ENCODE results near the gene NTSR1.

Gene NTSR1

DNA sequence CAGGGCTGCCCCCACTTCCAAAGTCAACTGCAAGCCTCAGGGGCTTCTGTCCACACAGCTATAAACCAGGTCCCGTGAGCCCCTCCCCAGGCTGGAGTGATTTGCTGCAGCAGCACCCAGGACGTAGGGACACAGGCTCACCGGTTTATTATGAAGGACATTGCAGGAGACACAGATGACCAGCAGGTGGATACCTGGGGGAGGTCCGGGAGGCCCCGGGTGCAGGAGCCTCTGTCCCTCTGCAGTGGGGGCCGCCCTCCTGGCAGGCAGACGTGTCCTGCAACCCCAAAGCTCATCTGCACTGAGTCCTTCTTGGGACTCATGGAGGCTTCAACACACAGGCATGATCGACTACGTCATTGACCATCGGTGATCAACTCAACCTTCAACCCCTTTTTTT is 14.5 kb upstream of the NTSR1 start:
- no peak for DNase-seq (ENCODE audit: low read depth in 2 of 2)

DNA sequence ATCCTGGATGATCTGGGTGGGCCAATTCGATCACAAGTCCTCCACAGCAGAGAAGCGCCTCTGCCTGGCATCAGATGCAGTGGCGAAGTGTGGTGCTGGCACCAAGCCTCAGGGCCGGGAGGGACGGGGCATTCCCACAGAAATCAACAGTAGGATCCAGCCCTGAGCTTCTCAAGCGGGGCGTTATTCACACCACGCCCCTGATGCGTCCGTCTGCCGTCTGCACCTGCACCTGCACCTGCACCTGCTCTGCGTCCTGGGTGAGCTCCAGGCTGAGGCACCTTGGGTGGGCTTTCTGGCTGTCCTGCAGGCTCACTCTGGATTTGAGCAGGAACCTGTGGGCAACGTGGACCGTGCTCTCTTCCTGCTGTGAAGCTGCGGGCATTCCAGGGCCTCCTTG is 13.8 kb upstream of the NTSR1 start:
- DNase-seq (ENCODE audit: low read depth in 2 of 2), result no peak

DNA sequence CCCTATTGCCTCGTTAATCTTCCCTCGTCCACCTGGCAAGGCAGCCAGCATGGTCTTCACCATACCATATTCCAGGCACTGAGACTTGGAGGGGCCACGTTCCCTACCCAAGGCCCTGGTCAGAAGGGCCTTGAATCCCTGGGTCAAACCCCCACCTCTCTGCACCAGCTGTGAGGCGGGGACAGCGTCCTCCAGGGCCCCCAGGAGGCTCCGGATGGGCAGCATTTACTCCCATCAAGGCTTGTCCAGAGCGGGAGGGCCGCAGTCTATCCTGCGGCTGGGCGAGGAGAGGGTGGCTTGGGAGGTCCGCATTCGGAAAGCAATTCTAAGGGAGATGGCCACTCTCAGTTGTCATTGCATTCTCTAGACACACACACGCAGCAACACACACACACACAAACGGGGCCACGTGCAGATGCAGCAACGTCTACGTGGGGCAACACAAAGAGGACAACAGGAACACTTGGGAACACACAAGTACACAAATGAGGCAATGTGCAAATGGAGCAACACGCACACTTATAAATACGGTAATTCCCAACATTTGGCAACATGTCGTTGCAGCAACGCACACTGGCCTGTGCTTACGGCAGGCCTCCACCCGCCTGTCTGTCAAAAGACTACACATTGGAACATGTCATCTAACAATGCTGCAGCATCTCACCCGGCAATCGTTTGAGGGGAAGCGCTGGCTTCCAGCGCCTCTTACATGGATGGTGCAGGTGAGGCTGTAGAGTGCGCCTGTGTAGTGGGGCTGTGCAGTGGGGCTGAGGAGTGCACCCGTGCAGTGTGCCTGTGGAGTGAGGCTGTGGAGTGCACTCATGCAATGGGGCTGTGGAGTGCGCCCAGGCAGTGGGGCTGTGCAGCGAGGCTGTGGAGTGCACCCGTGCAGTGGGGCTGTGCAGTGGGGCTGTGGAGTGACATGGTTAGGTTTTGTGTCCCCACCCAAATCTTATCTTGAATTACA is 12.9 kb upstream of the NTSR1 start:
- DNase-seq (ENCODE audit: low read depth in 2 of 2), result no peak

DNA sequence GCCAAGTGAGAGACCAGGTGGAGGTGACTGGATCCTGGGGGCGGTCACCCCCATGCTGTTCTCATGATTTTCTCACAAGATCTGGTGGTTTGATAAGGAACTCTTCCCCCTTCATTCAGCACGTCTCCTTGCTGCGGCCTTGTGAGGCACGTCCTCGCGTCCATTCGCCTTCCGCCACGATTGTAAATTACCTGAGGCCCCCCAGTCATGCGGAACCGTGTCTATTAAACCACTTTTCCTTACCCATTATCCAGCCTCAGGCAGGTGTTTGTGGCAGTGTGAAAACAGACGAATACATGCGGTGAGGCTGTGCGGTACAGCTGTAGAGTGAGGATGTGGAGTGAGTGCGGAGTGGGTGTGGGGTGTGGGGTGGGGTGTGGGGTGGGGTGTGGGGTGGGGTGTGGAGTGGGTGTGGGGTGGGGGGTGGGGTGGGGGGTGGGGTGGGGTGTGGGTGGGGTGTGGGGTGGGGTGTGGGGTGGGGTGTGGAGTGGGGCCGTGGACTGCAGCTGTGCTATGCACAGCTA is 12.1 kb upstream of the NTSR1 start:
- DNase-seq (ENCODE audit: low read depth in 2 of 2), result no peak

DNA sequence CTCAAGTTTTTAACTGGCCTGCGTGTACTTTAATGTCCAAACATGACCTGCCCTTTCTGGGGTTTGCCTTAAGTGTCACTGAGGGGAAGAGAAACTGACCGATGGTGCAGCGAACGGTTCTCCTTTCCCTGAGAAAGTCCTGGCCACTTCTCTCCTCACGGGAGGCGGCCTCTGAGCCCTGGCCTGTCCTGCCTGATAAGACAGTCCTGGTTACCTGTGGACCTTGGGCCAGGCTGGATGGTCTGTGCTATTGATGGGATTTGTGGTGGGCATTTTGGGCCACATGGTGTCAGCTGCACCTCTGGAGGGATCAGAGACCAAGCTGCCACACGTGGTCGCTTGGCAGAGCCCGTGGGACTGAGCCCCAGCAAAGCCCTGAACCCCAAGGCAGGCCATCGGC is 11.6 kb upstream of the NTSR1 start:
- no peak for DNase-seq (ENCODE audit: low read depth in 2 of 2)

DNA sequence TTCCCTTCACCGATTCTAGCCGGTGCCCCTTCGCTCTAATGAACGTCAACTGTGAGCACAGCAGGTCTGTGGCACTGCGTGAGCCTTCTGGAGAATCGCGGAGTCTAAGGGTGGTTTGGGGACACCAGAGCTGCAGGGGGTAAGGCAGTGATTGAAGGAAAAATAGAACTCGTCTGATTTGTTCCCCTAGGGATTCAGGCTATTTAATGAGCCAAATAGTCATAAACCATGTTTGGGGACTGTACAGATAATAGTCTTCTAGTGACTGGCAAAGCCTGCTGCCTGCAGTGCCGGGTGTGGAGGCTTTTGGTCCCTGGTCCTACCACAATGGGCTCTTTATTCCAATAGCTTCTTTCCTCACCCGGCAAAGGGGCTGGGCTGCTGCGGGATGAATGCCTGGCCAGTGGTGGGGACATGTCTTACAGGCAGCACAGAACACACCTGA is 11.1 kb upstream of the NTSR1 start:
- DNase-seq (ENCODE audit: low read depth in 2 of 2), result no peak

DNA sequence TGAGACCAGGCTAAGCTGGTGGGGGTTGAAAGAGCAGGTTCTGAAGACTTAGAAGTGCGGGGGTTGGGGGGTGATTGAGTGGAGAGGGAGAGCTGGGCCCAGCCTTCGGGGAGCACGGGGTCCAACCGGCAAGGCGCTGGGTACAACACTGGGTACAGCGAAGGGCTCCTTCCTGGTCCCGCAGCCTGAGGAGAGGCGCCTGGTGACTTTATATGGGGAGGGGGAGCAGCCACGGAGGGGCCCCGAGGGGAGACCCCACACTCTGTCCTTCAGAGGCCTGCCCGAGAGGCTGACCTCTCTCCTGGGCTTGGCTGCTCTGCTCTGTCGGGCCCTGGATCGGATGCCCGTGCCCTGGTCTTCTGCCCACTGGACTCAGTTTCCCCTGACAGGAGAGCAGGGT is 10.4 kb upstream of the NTSR1 start:
- DNase-seq (ENCODE audit: low read depth in 2 of 2), result no peak

DNA sequence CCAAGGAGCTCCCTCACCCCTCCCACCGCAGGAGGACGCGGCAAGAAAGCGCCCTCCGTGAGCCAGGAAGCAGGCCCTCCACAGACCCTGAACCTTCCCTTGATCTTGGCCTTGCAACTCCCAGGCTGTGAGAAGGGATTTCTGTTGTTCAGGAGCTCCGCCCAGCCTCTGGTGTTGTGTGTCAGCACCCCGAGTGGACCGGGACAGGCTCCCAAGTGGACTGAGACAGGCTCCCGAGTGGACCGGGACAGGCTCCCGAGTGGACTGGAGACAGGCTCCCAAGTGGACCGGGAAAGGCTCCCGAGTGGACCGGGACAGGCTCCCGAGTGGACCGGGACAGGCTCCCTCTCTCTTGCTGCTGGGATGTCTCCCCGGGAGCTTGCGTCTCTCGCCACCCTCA is 9.3 kb upstream of the NTSR1 start:
- DNase-seq (ENCODE audit: low read depth in 2 of 2), result no peak

DNA sequence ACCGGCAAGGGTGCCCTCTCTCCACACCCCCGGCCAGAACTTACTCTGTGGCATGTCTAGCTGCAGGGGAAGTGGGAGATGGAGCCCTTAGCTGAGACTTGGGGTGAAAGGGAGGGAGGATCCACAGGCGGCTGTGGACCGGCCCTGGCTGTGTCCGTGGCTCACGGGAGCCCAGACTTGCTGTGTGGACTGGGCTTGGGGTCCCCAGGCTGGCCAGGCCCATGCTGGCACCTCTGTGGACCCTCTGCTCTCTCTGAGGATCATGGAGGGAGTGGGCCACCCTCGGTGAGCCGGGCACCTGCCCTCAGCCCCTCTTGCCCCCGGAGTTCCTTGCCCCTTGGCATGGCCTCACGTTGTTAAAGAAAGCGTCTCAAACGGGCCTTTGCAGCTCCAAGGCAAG is 8.9 kb upstream of the NTSR1 start:
- no peak for DNase-seq (ENCODE audit: low read depth in 2 of 2)

DNA sequence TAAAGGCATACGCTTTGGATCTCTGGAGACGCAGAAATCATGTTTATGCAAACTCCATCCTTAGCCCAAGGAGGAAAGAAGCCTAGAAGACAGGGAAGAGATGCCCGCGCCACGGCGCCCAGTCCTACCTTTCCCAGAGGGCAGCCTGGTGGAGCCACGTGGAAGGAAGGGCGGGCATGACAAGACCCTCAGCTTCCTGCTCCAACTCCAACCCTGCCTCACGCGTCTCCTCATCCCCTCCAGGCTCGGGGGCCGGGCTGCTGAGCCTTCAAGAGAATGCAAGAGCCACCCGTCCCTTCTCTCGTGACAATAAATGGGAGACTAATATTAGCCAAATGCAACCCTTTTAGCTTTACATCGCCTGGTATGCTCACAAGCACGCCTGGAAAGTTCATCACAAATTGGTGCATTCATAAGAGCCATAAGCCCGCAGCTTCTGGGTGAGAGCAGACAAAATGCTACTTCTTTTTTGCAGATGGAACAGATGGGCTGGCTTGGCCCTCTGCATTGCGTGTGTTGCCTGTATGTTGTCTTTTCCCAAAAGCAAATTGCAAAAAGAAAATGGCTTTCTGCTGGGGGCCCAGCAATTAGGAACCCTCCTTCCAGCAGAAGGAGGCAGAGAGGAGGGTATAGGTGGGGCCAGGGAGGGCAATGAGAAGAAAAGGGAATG is 8.2 kb upstream of the NTSR1 start:
- no peak for DNase-seq (ENCODE audit: low read depth in 2 of 2)

DNA sequence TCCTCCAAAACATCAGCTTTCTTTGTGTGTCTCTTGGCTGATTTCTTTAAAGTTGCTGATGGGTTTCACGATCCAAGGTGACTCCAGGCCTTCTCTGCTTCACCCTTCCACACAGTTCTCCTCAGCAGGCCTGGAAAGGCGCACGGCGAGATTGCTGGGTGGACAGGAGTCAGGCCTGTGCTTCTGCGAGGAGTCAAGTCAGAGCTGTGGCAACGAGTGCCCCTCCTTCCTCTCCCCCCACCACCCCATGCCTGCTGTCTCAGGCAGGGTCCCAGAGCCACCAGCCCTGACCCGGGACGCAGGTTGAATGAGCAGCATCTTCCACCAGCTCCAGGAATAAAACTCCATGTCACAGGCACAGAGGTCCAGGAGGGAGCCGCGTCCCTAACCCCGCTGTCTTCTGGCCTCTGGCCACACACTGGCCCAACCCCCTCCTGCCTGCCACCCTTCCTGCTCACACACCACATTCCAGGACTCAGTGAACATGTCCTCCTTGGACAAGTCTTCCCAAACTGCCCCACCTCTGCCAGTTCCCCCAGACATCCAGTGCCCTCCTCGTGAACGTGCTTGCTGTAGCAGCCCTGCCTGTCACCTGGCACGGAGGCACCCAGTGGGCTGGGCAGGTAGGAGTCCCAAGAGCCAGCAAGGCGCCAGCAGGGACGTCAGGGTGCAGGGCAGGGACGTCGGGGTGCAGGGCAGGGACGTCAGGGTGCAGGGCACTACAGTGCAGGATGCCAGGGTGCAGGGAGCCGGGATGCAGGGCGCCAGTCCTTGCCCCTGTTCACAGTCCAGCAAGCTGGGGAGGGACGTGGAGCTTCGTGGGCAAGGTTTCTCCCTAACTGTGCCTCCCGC is 7.2 kb upstream of the NTSR1 start:
- DNase-seq (ENCODE audit: low read depth in 2 of 2), result no peak

DNA sequence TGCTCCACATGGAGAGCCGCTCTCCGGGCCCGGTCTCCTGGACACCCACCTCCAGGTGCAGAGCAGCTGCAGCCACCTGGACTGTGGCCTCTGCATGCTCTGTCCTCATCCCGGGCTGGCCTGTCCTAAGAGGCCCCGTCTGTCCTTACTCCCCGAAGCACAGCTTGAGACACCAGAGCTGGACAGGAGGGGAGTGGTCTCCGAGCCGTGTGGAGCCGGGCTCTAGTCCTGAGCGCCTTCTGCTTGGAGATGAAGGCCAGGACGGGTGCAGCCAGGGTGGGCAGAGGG is 6.7 kb upstream of the NTSR1 start:
- DNase-seq (ENCODE audit: low read depth in 2 of 2), result no peak

DNA sequence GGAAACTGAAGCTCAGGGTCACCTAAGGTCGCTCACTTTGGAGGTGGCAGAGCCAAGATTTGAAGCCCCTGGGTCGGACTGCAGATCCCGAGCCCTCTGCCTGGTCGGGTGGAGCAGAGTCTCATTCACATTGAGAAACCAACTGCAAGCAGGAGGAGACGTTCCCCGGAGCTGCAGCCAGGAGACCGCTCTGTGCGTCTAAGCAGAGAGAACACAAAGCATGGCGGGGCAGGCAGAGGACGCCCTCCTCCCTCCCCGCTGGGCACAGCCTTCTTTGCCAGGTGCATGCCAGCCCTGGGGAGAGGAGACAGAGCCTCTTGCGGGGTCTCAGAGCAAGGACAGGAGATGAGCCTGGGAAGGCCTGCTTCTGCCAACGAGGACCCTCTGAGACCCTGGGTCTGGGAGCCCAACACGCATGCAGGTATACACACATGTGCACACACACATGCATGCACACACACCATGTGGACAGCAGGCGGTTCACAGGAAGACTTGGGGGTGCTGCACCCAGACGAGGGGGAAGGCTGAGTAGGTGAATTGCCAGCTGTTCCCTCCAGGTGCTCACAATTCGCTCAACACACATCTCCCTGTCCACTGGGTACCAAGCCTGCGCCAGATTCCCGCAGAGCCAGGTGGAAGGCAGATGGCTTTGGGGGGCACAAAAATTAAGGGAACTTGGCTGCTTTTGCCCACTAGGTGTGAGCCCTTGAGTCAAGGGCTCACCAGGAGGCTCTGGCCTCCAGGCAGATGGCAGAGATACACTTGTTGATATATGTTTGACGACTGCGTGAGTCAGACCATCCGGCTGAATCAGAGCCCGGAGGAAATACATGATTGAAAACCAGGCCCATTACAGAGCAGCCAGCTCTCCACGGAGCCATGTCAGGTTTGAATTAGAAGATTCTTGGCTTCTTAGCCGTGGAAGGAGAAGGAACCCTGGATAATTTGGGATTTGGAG is 5.5 kb upstream of the NTSR1 start:
- DNase-seq (ENCODE audit: low read depth in 2 of 2), result no peak

DNA sequence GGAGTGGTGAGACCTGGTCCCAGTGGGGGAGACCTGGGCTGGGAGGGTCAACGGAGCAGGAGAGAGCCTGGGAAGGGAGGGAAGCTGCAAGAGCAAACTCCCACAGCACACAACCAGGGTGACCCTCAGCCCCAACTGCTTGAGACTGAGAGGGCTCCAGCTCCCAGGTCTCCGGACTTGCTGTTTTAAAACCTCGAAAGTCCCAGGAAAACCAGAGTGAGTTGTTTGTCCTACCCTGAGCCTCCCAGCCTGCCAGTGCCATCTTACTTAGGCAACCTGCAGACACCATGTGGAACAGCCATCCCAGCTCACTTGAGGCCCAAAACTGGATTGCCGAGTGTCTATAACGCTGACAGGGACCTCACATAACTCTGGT is 4.8 kb upstream of the NTSR1 start:
- no peak for DNase-seq (ENCODE audit: low read depth in 2 of 2)

DNA sequence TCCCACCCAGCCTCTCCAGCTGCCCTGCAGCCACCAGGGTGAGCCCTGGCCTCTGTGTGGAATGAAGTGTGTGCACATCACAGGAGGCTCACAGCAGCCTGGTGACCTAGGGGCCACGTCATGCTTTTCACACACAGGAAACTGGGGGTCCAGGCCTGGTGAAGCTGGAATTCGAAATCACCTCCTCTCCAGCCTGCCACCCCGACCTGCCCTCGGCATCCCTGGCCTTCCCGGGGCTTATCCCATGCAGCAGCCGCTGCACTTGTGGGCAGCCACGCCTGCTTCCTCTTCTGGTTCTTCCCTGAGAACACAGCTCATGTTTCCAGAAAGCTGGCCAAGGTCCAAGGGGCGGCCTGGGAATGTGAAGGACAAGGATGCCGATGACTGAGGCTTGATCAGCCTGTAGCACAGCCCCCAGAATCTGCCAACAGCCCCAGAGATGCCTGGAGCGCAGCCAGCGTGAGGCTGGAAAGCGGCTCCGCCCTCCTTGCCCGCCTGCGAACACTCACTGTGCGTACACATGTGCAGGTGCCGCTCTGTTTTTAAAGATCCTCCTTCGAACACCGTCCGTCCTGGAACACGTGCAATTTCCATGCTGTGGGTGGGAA is 4.2 kb upstream of the NTSR1 start:
- no peak for DNase-seq (ENCODE audit: low read depth in 2 of 2)

DNA sequence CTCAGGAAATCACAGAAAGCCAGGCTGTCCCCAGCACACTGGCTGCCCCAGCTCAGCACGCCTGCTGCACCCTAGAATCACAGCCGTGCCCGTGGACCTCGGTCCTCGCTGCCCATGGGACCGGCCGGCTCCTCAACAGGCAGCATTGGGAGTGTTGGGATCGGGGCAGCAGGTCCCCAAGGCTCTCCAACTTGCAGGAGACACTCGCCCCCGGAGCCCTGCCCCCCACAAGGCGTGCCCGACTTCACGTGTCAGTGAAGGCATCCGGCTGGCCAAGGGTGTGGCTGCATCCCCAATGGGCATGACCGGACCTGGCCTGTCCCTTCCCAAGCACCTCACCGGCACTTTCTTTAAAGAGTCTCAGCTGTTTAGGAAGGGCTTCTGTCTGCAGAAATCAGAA is 3.0 kb upstream of the NTSR1 start:
- DNase-seq (ENCODE audit: low read depth in 2 of 2), result no peak

DNA sequence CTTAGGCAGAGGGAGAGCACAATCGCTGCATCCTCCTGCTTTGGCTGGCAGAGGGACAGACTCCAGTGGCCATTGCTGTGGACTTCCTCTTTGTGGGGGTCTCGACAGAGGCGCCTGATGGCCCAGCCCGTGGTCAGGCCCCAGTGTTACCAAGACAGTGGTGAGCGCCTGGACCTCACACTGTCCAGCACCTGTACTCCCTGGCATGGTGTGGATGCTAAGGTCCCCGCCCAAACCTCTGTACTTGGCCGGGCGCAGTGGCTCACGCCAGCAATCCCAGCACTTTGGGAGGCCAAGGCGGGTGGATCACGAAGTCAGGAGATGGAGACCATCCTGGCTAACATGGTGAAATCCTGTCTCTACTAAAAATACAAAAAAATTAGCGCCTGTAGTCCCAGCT is 2.3 kb upstream of the NTSR1 start:
- DNase-seq (ENCODE audit: low read depth in 2 of 2), result no peak

DNA sequence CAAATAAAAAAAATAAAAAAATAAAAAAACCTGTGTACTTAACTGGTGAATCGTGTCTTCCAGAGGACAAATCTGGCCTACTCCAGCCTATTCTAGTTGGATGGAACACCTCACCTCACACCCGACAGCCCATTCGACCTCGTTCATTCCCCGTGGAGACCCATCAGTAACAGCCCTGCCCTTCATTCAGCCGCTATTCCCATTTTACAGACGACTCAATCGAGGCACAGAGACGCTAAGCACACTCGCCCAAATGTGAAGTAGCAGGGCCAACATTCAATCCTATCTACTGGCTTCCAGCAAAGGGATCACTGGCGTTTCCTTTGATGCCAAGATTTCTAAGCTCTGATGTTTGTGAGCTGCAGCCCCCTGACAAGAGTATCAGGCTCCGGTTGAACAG is 1.8 kb upstream of the NTSR1 start:
- no peak for DNase-seq (ENCODE audit: low read depth in 2 of 2)

DNA sequence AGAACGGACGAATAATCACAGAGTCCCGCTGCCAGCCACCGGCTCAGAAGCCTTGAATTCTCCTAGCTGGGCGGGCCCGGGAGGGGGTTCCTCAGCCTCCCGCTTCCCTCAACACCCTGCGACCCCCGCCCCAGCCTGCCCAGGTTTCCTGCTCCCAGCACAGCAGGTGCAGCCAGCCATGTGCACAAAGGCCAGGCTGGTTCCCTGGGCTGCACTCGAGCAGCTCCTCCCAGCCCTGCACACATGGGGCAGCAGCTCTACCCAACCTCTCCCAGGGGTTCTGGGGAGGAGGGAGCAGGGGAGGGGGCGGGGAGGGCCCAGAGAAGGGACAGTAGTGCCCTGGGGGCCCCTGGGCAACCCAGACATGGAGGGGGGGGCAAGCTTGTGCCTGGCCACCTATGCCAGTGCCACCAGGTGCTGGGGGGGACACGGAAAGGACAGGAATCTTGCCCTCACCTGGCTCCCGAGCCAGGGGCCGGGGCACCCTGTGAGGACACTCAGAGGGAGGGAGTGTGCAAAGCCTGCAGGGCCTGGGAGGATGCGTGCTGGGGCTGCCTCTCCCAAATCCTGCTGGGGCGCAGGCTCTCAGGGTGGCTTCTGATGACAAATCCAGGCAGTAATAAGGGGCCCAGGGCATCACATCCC is 1.2 kb upstream of the NTSR1 start:
- DNase-seq (ENCODE audit: low read depth in 2 of 2), result no peak

DNA sequence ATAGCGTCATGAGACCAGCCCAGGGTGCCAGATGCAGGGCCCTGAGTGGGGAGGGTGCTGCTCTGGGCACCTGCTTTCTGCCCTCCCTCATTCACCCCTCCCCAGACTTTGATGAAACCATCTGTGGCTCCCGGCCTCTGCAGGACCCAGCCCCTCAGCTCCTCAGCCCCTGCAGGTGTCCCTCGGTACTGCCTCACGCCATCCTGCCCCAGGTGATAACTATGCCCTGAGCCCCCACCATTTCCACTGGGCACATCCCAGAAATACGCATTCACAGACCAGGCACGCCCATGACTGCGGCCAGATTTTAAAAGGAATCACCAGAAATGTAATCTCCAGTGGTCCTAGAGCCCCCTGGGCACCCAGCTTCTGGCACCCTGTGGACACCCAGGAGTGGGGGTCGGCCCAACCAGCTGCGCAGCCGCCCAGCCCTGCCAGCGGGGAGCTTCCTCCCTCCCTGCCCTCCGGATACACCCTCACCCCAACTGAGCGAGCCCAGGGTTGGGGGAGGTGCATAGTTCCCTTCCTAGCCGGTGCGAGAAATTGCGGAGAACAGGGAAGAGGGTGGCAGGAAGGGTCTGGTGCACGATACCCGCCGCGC is 615 bp upstream of the NTSR1 start:
- no peak for DNase-seq (ENCODE audit: low read depth in 2 of 2)

Data from stimulated activated CD8-positive, alpha-beta memory T cell treated with anti-CD3 and anti-CD28 coated beads, Interleukin-2, amount 100 ng/mL, for 1 hour (primary cell).